Body of pancreas (tissue), 4 donors: ENCODE results near the gene CFAP43. TPM values are rescaled to one million over a fixed set of nuclear protein-coding genes. Genes with fewer than 3 reads are reported as not detected.

Experiments
- ATAC-seq: fragments of 150-250 bp; one replicate; pipeline ENCODE4 v1.9.1; 2016
- DNase-seq, 4 donors: peaks; one replicate each; pipeline ENCODE4 v3.0.0-alpha.2; 2019
- H3K27ac ChIP-seq, 4 donors: fragments of 200-600 bp; sonication (generic); 1 replicate in 3 of 4; 2 replicates in 1 of 4; pipeline versions ENCODE4 v1.5.1 to v1.6.1; 2016 to 2019; ENCODE audit warnings: mild to moderate bottlenecking in 1 of 4, mixed read lengths in 1 of 4, moderate library complexity in 1 of 4
- H3K27me3 ChIP-seq, 2 donors: fragments of 200-600 bp; sonication (generic); one replicate each; pipeline ENCODE4 v1.6.0; 2016; ENCODE audit warnings: mild to moderate bottlenecking in 1 of 2
- H3K36me3 ChIP-seq, 2 donors: fragments of 200-600 bp; sonication (generic); replicated peaks in 1 of 2; 2 replicates each; pipeline ENCODE4 v1.5.1; 2016; ENCODE audit warnings: low read depth in 2 of 2; ENCODE audit not compliant: insufficient read depth in 1 of 2
- H3K4me1 ChIP-seq: fragments of 200-600 bp; sonication (generic); one replicate; pipeline ENCODE4 v1.6.0; 2016
- H3K4me3 ChIP-seq, 2 donors: fragments of 200-600 bp; sonication (generic); 1 replicate in 1 of 2; 2 replicates in 1 of 2; pipeline ENCODE4 v1.5.1; 2016 to 2019
- H3K9me3 ChIP-seq, 3 donors: fragments of 200-600 bp; sonication (generic); 1 replicate in 2 of 3; 2 replicates in 1 of 3; pipeline ENCODE4 v1.5.1; 2016
- CTCF ChIP-seq, 7 experiments: fragments of 450-650 bp in 4 of 7; fragments of 200-600 bp in 3 of 7; sonication (generic) in 3 of 7; IDR thresholded peaks; one replicate each; pipeline ENCODE4 v1.5.1; 2016 to 2019; ENCODE audit warnings: antibody characterized with exemption in 7 of 7
- POLR2A ChIP-seq, 3 donors: fragments of 450-650 bp; IDR thresholded peaks; one replicate each; pipeline ENCODE4 v1.6.1; 2016; ENCODE audit warnings: antibody characterized with exemption in 3 of 3, mild to moderate bottlenecking in 2 of 3
- WGBS, 2 donors: methylation state at CpG; one replicate each; pipeline ENCODE4 v1.1.5; 2017; 5-methylcytosine and 5-hydroxymethylcytosine counted together
- intact Hi-C: fragments of 100-400 bp; cut with DNase I; formaldehyde crosslinking; loops from one replicate; pipeline ENCODE4 v1.15.1; 2023
- total RNA-seq, 2 donors: library from RNA; depleted of rRNA; stranded (reverse); fragments of >200 nt; gene quantifications; one replicate each; pipeline ENCODE4 v1.1.0, GENCODE V29; 2016

The CFAP43 gene
- total RNA-seq, 2 donors from 2014 or later = 2.3 to 4.0 TPM

- ATAC-seq = no peak
- intact Hi-C loops = no loop called here
Observed at GRCh38 chr10:104170610-104171254, 61.4 kb downstream of the CFAP43 start.

GRCh38 chr10:104155591-104155990 is 76.6 kb downstream of the CFAP43 start:
- DNase-seq = no peak
- ATAC-seq = no peak
- H3K36me3 ChIP-seq = no peaks in the 10 kb centered on the region
- WGBS, 2 donors = 93 to 96% methylated on average over 2 of the region's 2 CpGs
- no peaks in the 10 kb centered on the region for H3K27me3 ChIP-seq
- intact Hi-C loops = no loop called here
- TF ChIP-seq POLR2A (IDR thresholded peaks at IDR 0.05) = no peak
- no peak overlapping the region for H3K27ac ChIP-seq
- no peaks in the 10 kb centered on the region for H3K9me3 ChIP-seq
- H3K4me1 ChIP-seq = no peaks in the 10 kb centered on the region
- no peak overlapping the region for H3K4me3 ChIP-seq

More at GRCh38 chr10:104170610-104171254, 61.4 kb downstream of the CFAP43 start:
- DNase-seq = no peak
- Histone ChIP-seq H3K4me1 (no peaks in the 10 kb centered on the region), H3K27ac (no peak overlapping the region), H3K4me3 (no peak overlapping the region), H3K27me3 (no peaks in the 10 kb centered on the region), H3K36me3 (no peaks in the 10 kb centered on the region), H3K9me3 (no peaks in the 10 kb centered on the region)
- TF ChIP-seq CTCF (IDR thresholded peaks at IDR 0.05) = no peak
- no peak for TF ChIP-seq POLR2A (IDR thresholded peaks at IDR 0.05)
- 72 to 81% methylated on average over 5 of the region's 5 CpGs for WGBS, 2 donors

- ATAC-seq = no peak
- Histone ChIP-seq H3K27me3 (no peaks in the 10 kb centered on the region), H3K27ac (no peak overlapping the region), H3K9me3 (no peaks in the 10 kb centered on the region), H3K4me3 (no peak overlapping the region), H3K4me1 (no peaks in the 10 kb centered on the region), H3K36me3 (no peaks in the 10 kb centered on the region)
- no peak for DNase-seq
- TF ChIP-seq POLR2A (IDR thresholded peaks at IDR 0.05) (no peak), CTCF (IDR thresholded peaks at IDR 0.05) (no peak)
- intact Hi-C loops = no loop called here
Observed at GRCh38 chr10:104151737-104152136, 80.4 kb downstream of the CFAP43 start.

GRCh38 chr10:104150139-104150538 is 82.0 kb downstream of the CFAP43 start:
- Histone ChIP-seq H3K27ac (no peak overlapping the region), H3K4me1 (no peaks in the 10 kb centered on the region), H3K27me3 (no peaks in the 10 kb centered on the region), H3K9me3 (no peaks in the 10 kb centered on the region), H3K4me3 (no peak overlapping the region), H3K36me3 (no peaks in the 10 kb centered on the region)
- ATAC-seq (no peak), DNase-seq (no peak)
- intact Hi-C loops = no loop called here
- TF ChIP-seq POLR2A (IDR thresholded peaks at IDR 0.05) = no peak
- no peak for TF ChIP-seq CTCF (IDR thresholded peaks at IDR 0.05)

- intact Hi-C loops = no loop called here
- no peaks in the 10 kb centered on the region for H3K9me3 ChIP-seq
- WGBS, 2 donors = 72 to 83% methylated on average over 1 of the region's 1 CpG
- DNase-seq (no peak), ATAC-seq (no peak)
- H3K4me3 ChIP-seq = no peak overlapping the region
- no peaks in the 10 kb centered on the region for H3K36me3 ChIP-seq
- H3K27ac ChIP-seq = no peak overlapping the region
- H3K4me1 ChIP-seq = no peaks in the 10 kb centered on the region
- H3K27me3 ChIP-seq = no peaks in the 10 kb centered on the region
- TF ChIP-seq POLR2A (IDR thresholded peaks at IDR 0.05) (no peak), CTCF (IDR thresholded peaks at IDR 0.05) (no peak)
Observed at GRCh38 chr10:104146882-104147281, 85.3 kb downstream of the CFAP43 start.
